Stimulated activated effector memory CD8-positive, alpha-beta T cell treated with anti-CD3 and anti-CD28 coated beads, Interleukin-12 subunit alpha, Interleukin-12 subunit beta, amount 100 ng/mL, for 72 hours (primary cell): ENCODE results near the gene LRCH3.

ENCODE experiments used
- ATAC-seq: fragments of 150-1000 bp; cut with Tn5 transposase; 2 replicates; pipeline ENCODE4 v1.10.0; 2021
- DNase-seq, 2 donors: peaks; one replicate each; pipeline ENCODE4 v3.0.0; 2021 to 2022; ENCODE audit warnings: low spot score in 2 of 2
- H3K27ac Mint-ChIP-seq: one replicate; pipeline ENCODE4 v1.8.0; 2022; ENCODE audit warnings: mild to moderate bottlenecking, mixed read lengths
- H3K36me3 Mint-ChIP-seq: one replicate; pipeline ENCODE4 v1.8.0; 2022; ENCODE audit warnings: mild to moderate bottlenecking, mixed read lengths
- H3K4me1 Mint-ChIP-seq: one replicate; pipeline ENCODE4 v1.8.0; 2022; ENCODE audit warnings: mixed read lengths
- H3K4me3 Mint-ChIP-seq: one replicate; pipeline ENCODE4 v1.8.0; 2022; ENCODE audit warnings: mild to moderate bottlenecking, mixed read lengths
- H3K9me3 Mint-ChIP-seq: one replicate; pipeline ENCODE4 v1.8.0; 2022; ENCODE audit warnings: mixed read lengths

The LRCH3 gene

DNA sequence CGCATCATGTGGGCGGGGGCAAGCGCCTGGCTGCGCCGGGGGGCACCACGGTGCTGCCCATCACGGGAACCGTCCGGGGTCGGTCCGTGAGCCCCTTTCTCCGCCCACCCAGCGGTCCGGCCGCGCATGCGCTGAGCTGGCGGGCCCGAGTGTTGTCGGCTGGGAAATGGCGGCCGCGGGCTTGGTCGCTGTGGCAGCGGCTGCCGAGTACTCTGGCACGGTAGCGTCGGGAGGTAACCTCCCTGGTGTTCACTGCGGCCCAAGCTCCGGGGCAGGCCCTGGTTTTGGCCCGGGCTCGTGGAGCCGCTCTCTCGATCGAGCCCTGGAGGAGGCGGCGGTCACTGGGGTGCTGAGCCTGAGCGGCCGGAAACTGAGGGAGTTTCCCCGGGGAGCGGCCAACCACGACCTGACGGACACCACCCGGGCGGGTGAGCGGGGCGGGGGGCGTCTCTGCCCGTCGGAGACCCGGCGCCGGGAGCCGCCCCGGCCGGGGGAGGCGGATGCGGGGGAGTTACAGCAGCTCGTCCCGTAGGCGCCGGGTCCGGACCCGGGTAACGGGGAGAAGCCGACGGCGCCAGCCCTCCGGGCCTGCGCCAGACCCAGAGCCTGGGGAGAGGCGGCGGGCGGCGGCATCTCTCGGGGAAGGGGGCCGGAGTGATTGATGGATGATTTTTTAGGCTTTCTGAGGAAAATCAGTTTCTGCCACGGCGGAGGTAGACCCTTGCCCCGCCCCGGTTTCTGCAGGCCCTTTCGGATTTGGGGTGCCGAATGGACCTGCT, at the start of gene LRCH3:
TSS of gene LRCH3 (plus strand) at position 142 of the 779 bp plus-strand sequence. CDS start at position 167, 25 bp downstream.
- Mint-ChIP-seq H3K36me3 (peaks cover 28% of the 10 kb centered on the region), H3K4me3 (peak within 1 kb of the TSS; percentile 87), H3K9me3 (no peaks in the 10 kb centered on the region), H3K4me1 (peaks cover 26% of the 10 kb centered on the region), H3K27ac (peak within 1 kb of the TSS; percentile 98)
- ATAC-seq (peak; percentile 77), DNase-seq (peak; percentile 88 to 97)

DNA sequence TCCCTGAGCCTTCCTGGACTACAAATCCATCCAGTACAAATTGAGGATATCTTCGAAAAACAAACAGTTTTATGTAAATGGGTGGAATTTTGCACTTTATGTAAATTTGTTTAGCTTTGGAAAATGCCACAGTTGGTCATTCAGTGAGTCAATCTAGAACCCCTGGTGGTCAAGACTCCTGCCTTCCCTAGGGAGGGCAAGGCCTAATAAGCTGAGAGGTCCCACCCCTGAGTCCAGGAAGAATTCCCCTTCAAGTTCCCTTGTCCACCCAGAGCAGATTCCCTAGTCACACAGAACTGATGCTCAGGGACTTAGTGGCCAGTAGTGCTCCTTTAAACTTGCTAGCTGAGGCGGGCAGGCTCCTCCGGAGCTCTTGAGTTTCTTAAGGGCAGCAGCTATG, 48.3 kb upstream of the LRCH3 start:
- Mint-ChIP-seq H3K27ac (no peak overlapping the region), H3K4me1 (peaks cover under 1% of the 10 kb centered on the region), H3K9me3 (no peaks in the 10 kb centered on the region), H3K4me3 (no peak overlapping the region), H3K36me3 (no peaks in the 10 kb centered on the region)
- ATAC-seq (no peak), DNase-seq (no peak)

DNA sequence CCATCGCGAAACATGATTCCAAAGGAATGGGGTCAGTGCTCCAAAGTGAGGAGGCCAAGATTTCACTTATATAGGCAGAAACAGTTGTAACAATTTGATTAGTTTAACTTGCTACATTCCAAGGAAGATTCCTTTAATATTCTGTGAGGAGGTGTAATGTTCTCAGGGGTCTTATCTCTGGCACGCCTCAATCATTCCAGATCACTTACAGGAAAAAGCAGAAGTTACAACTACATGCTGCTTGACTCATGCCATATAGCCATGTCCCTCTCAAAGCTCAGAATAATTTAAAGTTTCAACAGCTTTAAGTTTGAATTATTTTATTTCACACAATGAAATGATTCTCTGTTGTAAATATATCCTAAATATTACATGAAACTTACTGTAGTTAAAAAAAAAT, 44.8 kb upstream of the LRCH3 start:
- Mint-ChIP-seq H3K4me1 (peaks cover 21% of the 10 kb centered on the region), H3K4me3 (no peak overlapping the region), H3K27ac (no peak overlapping the region), H3K36me3 (peaks cover 5% of the 10 kb centered on the region), H3K9me3 (no peaks in the 10 kb centered on the region)
- DNase-seq (no peak), ATAC-seq (no peak)

DNA sequence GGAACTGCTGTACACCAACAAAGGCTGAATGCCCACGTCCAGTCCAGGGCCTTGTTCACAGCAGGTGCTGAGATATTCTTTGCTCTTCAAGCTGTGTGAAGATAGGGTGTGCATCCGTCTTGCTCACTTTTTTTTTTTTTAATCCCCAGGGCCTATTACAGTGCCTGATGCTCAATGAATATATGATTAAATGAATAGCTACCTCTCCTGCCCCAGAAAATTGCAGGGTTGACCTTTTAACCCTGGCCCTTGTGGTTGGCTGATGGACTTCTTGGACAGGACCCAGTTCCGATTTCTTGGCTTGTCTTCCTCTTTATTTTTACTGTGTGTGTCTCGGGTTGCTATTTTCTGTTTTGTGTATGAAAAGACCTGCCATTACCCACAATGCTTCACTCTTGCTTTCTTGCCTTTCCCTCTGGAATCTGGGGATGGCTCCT, 44.2 kb upstream of the LRCH3 start:
- DNase-seq: no peak
- ATAC-seq: no peak
- Mint-ChIP-seq H3K9me3 (no peaks in the 10 kb centered on the region), H3K27ac (no peak overlapping the region), H3K36me3 (peaks cover 6% of the 10 kb centered on the region), H3K4me3 (no peak overlapping the region), H3K4me1 (peaks cover 24% of the 10 kb centered on the region)

DNA sequence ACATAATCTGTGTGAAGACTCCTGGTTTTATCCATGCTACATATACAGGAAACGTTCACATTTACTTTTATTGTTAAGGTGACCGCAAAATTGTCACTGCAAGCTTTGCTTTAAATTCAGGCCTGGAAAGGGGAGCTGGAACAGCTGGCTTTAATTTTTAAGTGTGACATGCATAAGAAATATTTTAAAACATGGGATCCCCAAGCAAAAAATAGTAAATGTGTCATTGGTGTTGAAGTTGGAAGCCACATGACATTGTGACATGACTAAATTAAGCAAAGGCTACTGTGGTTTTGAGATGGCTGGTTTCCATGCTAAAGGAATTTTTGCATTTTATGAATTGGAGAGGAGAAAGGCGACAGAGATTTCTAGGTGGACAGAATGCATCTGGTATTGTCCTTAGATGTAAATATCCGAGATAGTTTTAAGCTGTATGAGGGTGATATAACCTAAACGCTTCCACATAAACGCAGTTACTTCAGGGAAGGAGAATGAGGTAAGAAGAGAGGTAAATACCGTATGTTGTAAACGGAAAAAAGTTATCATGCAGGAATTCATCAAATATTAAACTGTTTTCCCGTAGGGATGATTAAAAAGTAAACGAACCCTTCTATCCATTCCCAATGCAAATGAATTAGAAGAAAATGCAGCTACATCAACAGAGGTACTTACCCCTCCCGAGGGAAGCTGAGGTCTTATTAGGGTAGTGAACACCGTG, 42.3 kb upstream of the LRCH3 start:
- DNase-seq (no peak), ATAC-seq (no peak)
- Mint-ChIP-seq H3K36me3 (peaks cover 10% of the 10 kb centered on the region), H3K4me1 (peaks cover 37% of the 10 kb centered on the region), H3K4me3 (peak overlapping the region; percentile 85), H3K27ac (peak overlapping the region; percentile 90), H3K9me3 (no peaks in the 10 kb centered on the region)

DNA sequence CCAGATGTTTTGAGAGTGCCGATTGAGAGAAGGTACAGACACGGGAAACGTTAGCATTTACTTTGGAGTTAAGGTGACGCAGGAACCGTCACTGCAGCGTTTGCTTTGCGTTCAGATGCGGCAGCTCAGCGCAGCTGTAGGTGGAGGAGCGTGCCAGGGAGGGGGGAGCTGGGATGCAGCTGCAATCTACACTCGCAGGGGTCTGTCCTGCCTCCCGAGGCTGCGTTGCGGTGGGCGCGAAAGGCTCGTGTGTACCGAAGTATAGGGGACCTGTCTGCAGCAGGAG, 41.8 kb upstream of the LRCH3 start:
- H3K9me3 Mint-ChIP-seq: no peaks in the 10 kb centered on the region
- peak overlapping the region; percentile 85 for H3K4me3 Mint-ChIP-seq
- peaks cover 10% of the 10 kb centered on the region for H3K36me3 Mint-ChIP-seq
- peaks cover 42% of the 10 kb centered on the region for H3K4me1 Mint-ChIP-seq
- DNase-seq (no peak), ATAC-seq (peak; percentile 59)
- H3K27ac Mint-ChIP-seq: peak overlapping the region; percentile 90

DNA sequence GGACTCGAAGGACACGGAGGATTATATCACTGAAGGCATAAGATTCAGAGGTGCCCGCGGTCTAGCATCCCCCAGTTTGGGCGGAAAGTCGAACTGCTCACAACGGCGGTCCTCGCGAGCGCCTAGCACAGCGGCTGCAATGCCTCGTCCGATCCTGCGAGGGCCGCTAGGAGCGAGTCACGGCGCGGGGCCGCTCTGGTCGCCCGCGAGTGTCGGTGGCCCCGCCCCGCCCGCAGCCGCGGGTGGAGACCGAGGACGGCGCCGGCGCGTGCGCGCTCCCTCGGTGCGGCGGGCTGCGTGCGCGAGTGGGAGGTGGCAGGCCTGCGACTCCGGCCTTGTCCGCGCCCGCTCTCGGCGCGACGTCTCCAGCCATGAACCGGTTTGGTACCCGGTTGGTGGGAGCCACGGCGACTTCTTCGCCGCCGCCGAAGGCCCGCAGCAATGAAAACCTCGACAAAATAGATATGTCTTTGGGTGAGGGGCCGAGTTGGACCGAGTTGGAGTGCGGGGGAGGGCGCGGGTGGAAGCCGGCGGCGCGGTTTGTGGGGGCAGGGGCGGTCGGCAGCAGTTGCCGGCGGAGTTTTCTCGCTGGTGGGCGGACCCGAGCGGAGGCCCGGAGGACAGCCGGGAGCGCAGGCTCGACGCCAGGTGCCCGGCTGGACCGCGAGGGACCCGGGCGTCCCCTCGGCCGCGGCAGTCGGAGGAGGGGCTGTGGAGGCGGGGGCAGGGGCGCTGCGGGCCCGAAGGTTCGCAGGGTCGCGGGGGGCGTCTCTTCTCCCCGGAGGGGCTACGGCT, 41.3 kb upstream of the LRCH3 start, which contains the start of gene FYTTD1:
TSS of gene FYTTD1 (plus strand) at position 283 of the 795 bp plus-strand sequence. CDS start at position 372, 89 bp downstream.
- peaks cover 10% of the 10 kb centered on the region for H3K36me3 Mint-ChIP-seq
- no peaks in the 10 kb centered on the region for H3K9me3 Mint-ChIP-seq
- peaks cover 46% of the 10 kb centered on the region for H3K4me1 Mint-ChIP-seq
- peak within 1 kb of the TSS; percentile 90 for H3K27ac Mint-ChIP-seq
- DNase-seq (peak; percentile 85 to 91), ATAC-seq (peak; percentile 89)
- peak within 1 kb of the TSS; percentile 85 for H3K4me3 Mint-ChIP-seq

DNA sequence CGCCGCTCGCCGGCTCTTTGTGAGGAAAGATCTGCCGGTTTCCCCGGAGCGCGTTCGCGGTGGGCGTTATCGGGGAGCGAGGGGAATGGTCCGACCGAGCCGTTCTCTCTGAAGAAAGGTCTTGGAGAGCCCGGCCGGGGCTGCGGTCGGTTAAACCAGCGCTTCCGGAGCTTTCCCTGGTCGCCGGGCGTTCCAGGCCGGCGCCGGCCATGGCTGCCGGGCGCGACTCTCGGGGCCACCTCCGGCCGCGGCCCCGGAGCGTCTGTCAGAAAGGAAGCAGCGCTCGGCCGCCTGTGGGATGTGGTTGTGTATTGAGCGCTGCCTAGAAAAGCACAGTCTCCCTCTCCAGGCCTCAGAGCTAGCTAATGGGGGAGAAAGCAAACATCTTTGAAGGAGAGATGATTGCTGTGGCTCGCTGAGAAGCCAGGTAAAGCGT, 40.6 kb upstream of the LRCH3 start:
- Mint-ChIP-seq H3K36me3 (peaks cover 10% of the 10 kb centered on the region), H3K9me3 (no peaks in the 10 kb centered on the region), H3K4me1 (peaks cover 50% of the 10 kb centered on the region), H3K27ac (peak overlapping the region; percentile 90), H3K4me3 (peak overlapping the region; percentile 85)
- peak; percentile 37 to 76 for DNase-seq
- ATAC-seq: peak; percentile 65

DNA sequence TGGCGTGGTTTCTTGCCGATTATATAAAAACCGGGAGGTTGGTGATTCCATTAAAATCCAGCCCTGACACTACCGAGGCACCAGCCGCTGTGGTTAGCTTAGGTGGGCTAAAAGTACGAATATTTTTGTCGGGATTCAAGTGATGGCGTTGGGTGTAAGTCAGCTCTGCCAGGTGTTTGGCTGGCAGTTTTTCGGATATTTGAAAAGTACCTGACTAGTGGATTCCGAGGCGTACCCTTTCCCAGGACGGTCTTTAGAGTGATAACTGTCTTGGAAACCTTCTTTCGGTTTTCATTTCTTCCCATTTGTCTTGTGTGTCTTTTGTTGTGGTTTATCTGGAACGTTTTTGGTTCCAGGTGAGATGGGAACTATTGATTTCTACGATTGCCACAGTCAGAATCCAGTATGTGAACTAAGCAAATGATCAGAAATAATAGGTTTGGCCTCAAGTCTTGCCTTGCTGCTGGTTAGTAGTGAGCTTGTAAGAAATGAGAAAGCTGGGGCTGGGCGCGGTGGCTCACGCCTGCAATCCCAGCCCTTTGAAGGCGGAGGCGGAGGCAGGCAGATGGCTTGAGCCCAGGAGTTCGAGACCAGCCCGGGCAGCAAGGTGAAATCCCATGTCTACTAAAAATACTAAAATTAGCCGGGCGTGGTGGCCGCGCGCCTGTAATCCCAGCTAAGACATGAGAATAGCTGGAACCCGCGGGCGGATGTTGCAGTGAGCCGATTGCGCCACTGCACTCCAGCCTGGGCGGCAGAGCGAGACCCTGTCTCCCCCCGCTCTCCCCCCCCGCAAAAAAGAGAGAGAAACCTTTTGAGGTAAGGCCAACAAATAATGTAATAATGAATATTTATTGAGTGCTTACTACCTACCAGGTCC, 40.0 kb upstream of the LRCH3 start:
- ATAC-seq: no peak
- Mint-ChIP-seq H3K27ac (peak overlapping the region; percentile 90), H3K9me3 (no peaks in the 10 kb centered on the region), H3K36me3 (peaks cover 10% of the 10 kb centered on the region), H3K4me1 (peaks cover 57% of the 10 kb centered on the region), H3K4me3 (peak overlapping the region; percentile 85)
- peak in 1 of 2 donors; percentile 60 for DNase-seq

DNA sequence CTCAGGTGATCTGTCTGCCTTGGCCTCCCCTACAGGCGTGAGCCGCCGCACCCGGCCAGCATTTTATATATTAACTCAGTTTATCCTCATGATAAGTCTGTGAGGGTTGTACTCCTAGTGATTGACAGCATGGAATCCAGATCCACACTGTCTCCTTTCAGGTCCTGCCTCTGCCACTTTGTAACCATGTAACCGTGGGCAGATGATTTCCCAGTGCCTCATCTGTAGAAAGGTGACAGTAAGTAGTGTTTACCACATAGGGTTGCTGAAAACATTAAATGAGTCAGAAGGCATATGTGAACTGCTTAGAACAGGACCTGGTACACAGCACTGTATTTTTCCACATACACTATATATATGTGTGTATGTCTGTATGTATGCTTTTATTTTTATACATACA, 38.9 kb upstream of the LRCH3 start:
- Mint-ChIP-seq H3K36me3 (peaks cover 10% of the 10 kb centered on the region), H3K4me3 (peak overlapping the region; percentile 85), H3K27ac (peak overlapping the region; percentile 90), H3K9me3 (no peaks in the 10 kb centered on the region), H3K4me1 (peaks cover 60% of the 10 kb centered on the region)
- peak; percentile 84 for ATAC-seq
- DNase-seq: peak in 1 of 2 donors; percentile 5

DNA sequence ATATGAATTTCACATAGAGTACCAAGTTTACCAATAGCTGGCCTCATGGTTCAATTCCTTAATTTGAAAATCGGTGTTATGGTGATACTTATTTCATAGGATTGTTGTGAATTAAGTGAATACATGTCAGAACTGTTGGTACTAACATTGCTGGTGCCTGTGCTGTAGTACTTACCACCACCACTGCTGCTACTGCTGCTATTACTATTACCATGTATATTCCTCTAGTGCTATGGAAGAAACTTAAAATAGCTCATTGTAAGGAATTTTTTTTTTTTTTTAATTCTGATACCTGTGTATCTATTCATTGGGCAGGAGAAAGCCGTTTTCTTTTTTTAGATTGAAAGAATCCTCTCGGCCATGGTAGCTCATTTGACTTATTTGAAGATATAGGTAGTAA, 37.8 kb upstream of the LRCH3 start:
- H3K36me3 Mint-ChIP-seq: peaks cover 10% of the 10 kb centered on the region
- no peak overlapping the region for H3K27ac Mint-ChIP-seq
- H3K4me3 Mint-ChIP-seq: peak overlapping the region; percentile 85
- no peaks in the 10 kb centered on the region for H3K9me3 Mint-ChIP-seq
- H3K4me1 Mint-ChIP-seq: peaks cover 60% of the 10 kb centered on the region
- DNase-seq (no peak), ATAC-seq (no peak)

DNA sequence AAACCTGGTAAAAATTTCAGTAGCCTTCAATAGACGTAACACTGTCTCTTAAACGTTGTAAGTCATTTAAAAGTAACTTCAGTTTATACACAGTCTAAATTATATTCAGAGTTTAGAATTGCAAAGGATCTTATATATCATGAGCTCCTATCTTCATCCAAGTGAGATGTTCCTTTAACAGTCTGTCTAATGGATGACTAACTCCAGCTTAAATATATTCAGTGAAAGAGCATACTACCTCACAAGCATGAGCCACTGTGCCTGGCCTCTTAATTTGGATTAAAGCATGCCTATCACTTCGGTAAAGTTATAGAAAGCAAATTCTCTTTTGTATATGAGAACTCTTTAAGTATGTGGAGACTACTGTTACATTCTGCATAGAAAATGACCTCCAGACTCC, 34.4 kb upstream of the LRCH3 start:
- Mint-ChIP-seq H3K4me3 (no peak overlapping the region), H3K36me3 (peaks cover 5% of the 10 kb centered on the region), H3K4me1 (peaks cover 37% of the 10 kb centered on the region), H3K9me3 (no peaks in the 10 kb centered on the region), H3K27ac (no peak overlapping the region)
- ATAC-seq (no peak), DNase-seq (no peak)

DNA sequence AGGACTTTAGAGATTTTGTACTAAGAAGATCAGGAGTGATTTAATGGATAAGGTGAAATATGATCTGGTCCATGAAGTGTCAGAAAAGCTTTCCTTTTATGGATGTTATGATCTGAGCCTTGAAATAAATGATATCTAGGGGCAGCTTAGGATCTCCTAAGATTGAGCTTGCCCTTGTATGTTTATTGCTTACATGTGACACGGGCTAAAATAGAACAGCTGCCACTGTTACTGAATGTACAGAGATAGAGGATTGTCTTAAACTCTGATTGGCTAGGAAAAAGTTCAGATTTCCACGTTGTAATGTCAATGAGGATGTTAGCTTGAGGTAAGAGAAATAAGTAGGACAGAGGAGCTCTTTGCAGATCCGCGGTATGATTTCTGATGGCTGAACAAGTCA, 32.5 kb upstream of the LRCH3 start:
- Mint-ChIP-seq H3K27ac (no peak overlapping the region), H3K4me3 (no peak overlapping the region), H3K4me1 (peaks cover 23% of the 10 kb centered on the region), H3K36me3 (no peaks in the 10 kb centered on the region), H3K9me3 (no peaks in the 10 kb centered on the region)
- DNase-seq (no peak), ATAC-seq (no peak)

DNA sequence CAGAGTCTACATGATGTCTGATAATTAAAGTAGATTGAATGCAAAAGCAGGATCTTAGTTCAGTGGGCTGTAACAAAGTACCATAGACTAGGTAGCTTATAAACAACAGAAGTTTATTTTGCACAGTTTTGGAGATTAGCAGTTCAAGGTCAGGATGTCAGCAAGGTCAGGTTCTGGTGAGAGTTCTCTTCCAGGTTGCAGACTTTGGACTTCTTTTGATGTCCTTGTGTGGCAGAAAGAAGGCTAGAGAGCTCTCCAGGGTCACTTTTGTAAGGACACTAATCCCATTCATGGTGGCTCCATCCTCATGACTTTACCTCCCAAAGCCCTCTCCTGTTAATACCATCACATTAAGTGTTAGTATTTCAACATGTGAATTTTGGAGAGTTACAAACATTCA, 29.3 kb upstream of the LRCH3 start:
- ATAC-seq (no peak), DNase-seq (no peak)
- Mint-ChIP-seq H3K36me3 (no peaks in the 10 kb centered on the region), H3K9me3 (no peaks in the 10 kb centered on the region), H3K4me1 (no peaks in the 10 kb centered on the region), H3K4me3 (no peak overlapping the region), H3K27ac (no peak overlapping the region)
